Measurements from ENCODE around the gene LRRC2. TPM values are rescaled to one million over a fixed set of nuclear protein-coding genes. Genes with fewer than 3 reads are reported as not detected.

LRRC2 gene
- total RNA-seq, 1 experiment from 2014 or later = 0.26 TPM

- Histone ChIP-seq H3K4me1 (ENCODE audit: insufficient read depth, low read length) (no peaks in the 10 kb centered on the region), H3K9ac (ENCODE audit: low read length) (no peak overlapping the region), H2AFZ (ENCODE audit: low read length) (no peak overlapping the region), H3K9me2 (replicated peaks; ENCODE audit: low read length) (no peaks in the 10 kb centered on the region), H3K4me2 (ENCODE audit: low read length) (no peak overlapping the region), H3K9me3 (ENCODE audit: low read length) (no peaks in the 10 kb centered on the region), H3K4me3 (ENCODE audit: low read length) (no peak overlapping the region), H3K36me3 (ENCODE audit: low read depth, low read length) (no peaks in the 10 kb centered on the region), H3K27ac (ENCODE audit: low read length) (no peak overlapping the region), H3F3A (ENCODE audit: low read length, unreplicated experiment) (no peaks in the 10 kb centered on the region), H3K79me2 (ENCODE audit: low read length) (no peaks in the 10 kb centered on the region), H3K27me3 (ENCODE audit: low read length) (peaks cover 6% of the 10 kb centered on the region; the same call in 1 of the 2 replicates), H4K20me1 (ENCODE audit: low read length) (no peaks in the 10 kb centered on the region)
- intact Hi-C loops (cut with micrococcal nuclease) = no loop called here
- BruUV-seq (replicated peaks) = no TSS peak
- ATAC-seq (no peak), DNase-seq (no peak)
- ChIA-PET POLR2A (ENCODE audit: unreplicated experiment) (no interaction called here), CTCF (no interaction called here)
- no peak for TF ChIP-seq EZH2phosphoT487 (IDR thresholded peaks at IDR 0.05; ENCODE audit: borderline replicate concordance, low read length)
- TF ChIP-seq CTCF (conservative IDR thresholded peaks at IDR 0.05; ENCODE audit: low read depth, low read length) = no peak
- no peak for TF ChIP-seq EZH2 (IDR thresholded peaks at IDR 0.05; ENCODE audit: low read length, unreplicated experiment)
These were observed 44.0 kb upstream of the LRRC2 start for GRCh38 chr3:46609944-46610722.

GRCh38 chr3:46609212-46609721 lies 43.2 kb upstream of the LRRC2 start:
- Histone ChIP-seq H2AFZ (ENCODE audit: low read length) (no peak overlapping the region), H3K9me3 (ENCODE audit: low read length) (no peaks in the 10 kb centered on the region), H3K27me3 (ENCODE audit: low read length) (0 out of 2 replicates have a peak, but pooled peaks cover 2% of the 10 kb centered on the region), H3K27ac (ENCODE audit: low read length) (no peak overlapping the region), H3K4me3 (ENCODE audit: low read length) (no peak overlapping the region), H3K4me2 (ENCODE audit: low read length) (no peak overlapping the region), H3K9me2 (replicated peaks; ENCODE audit: low read length) (no peaks in the 10 kb centered on the region), H3K4me1 (ENCODE audit: insufficient read depth, low read length) (no peaks in the 10 kb centered on the region), H4K20me1 (ENCODE audit: low read length) (no peaks in the 10 kb centered on the region), H3K9ac (ENCODE audit: low read length) (no peak overlapping the region), H3F3A (ENCODE audit: low read length, unreplicated experiment) (no peaks in the 10 kb centered on the region), H3K36me3 (ENCODE audit: low read depth, low read length) (no peaks in the 10 kb centered on the region), H3K79me2 (ENCODE audit: low read length) (no peaks in the 10 kb centered on the region)
- ATAC-seq (no peak), DNase-seq (no peak)
- no TSS peak for BruUV-seq (replicated peaks)
- intact Hi-C loops (cut with micrococcal nuclease) = no loop called here
- CTCF ChIA-PET = no interaction called here
- POLR2A ChIA-PET (ENCODE audit: unreplicated experiment) = no interaction called here
- TF ChIP-seq CTCF (conservative IDR thresholded peaks at IDR 0.05; ENCODE audit: low read depth, low read length) (no peak), EZH2phosphoT487 (IDR thresholded peaks at IDR 0.05; ENCODE audit: borderline replicate concordance, low read length) (no peak), EZH2 (IDR thresholded peaks at IDR 0.05; ENCODE audit: low read length, unreplicated experiment) (no peak)

GRCh38 chr3:46607603-46608028 lies 41.5 kb upstream of the LRRC2 start:
- Histone ChIP-seq H3K4me3 (ENCODE audit: low read length) (no peak overlapping the region), H4K20me1 (ENCODE audit: low read length) (no peaks in the 10 kb centered on the region), H3K36me3 (ENCODE audit: low read depth, low read length) (no peaks in the 10 kb centered on the region), H3F3A (ENCODE audit: low read length, unreplicated experiment) (no peaks in the 10 kb centered on the region), H3K9me2 (replicated peaks; ENCODE audit: low read length) (no peaks in the 10 kb centered on the region), H3K4me2 (ENCODE audit: low read length) (no peak overlapping the region), H3K4me1 (ENCODE audit: insufficient read depth, low read length) (no peaks in the 10 kb centered on the region), H3K9me3 (ENCODE audit: low read length) (no peaks in the 10 kb centered on the region), H2AFZ (ENCODE audit: low read length) (no peak overlapping the region), H3K27ac (ENCODE audit: low read length) (no peak overlapping the region), H3K27me3 (ENCODE audit: low read length) (0 out of 2 replicates have a peak, but pooled peaks cover 2% of the 10 kb centered on the region), H3K79me2 (ENCODE audit: low read length) (no peaks in the 10 kb centered on the region), H3K9ac (ENCODE audit: low read length) (no peak overlapping the region)
- ATAC-seq (no peak), DNase-seq (peak; percentile 24)
- TF ChIP-seq CTCF (conservative IDR thresholded peaks at IDR 0.05; ENCODE audit: low read depth, low read length) (peak; percentile 38), EZH2 (IDR thresholded peaks at IDR 0.05; ENCODE audit: low read length, unreplicated experiment) (no peak), EZH2phosphoT487 (IDR thresholded peaks at IDR 0.05; ENCODE audit: borderline replicate concordance, low read length) (no peak)
- intact Hi-C loops (cut with micrococcal nuclease) = no loop called here
- ChIA-PET CTCF (no interaction called here), POLR2A (ENCODE audit: unreplicated experiment) (interaction anchor here (0.6 kb wide), 1 partner anchor 119 kb away, joined by 3 read pairs; no protein-coding TSS in a partner anchor)
- BruUV-seq (replicated peaks) = no TSS peak

Data from PC-3 (cell line).